Psoas muscle (tissue), 8 donors: ENCODE data around the gene HDLBP. TPM values are rescaled to one million over a fixed set of nuclear protein-coding genes. Genes with fewer than 3 reads are reported as not detected.
"Not testable (repeated sequence)": the region's sequence is repeated elsewhere in the genome, so short reads cannot be mapped to it uniquely, and the experiment has no call there.

Experiments used
- ATAC-seq, 4 donors: fragments of 200-7000 bp; cut with Tn5 transposase; one replicate each; pipeline ENCODE4 v1.9.1; 2020; ENCODE audit warnings: moderate library complexity in 3 of 4, mild to moderate bottlenecking in 2 of 4
- DNase-seq, 2 donors: peaks; one replicate each; pipeline ENCODE4 v3.0.0-alpha.2; 2020
- H3K27ac ChIP-seq: fragments of 200-600 bp; one replicate; pipeline ENCODE4 v1.8.0; 2022
- H3K27me3 ChIP-seq, 3 donors: fragments of 200-600 bp in 1 of 3; one replicate each; pipeline versions ENCODE4 v1.6.1 to v1.8.0; 2013 to 2022; ENCODE audit warnings: low read length in 2 of 3, mild to moderate bottlenecking in 2 of 3, moderate library complexity in 1 of 3; ENCODE audit not compliant: insufficient read depth in 3 of 3
- H3K36me3 ChIP-seq, 2 donors: fragments of 200-600 bp in 1 of 2; one replicate each; pipeline versions ENCODE4 v1.6.1 to v1.8.0; 2013 to 2022; ENCODE audit warnings: low read depth in 1 of 2, mild to moderate bottlenecking in 1 of 2, moderate library complexity in 1 of 2; ENCODE audit not compliant: insufficient read depth in 1 of 2
- H3K4me1 ChIP-seq: fragments of 200-600 bp; one replicate; pipeline ENCODE4 v1.8.0; 2022
- H3K4me3 ChIP-seq: fragments of 200-600 bp; one replicate; pipeline ENCODE4 v1.8.0; 2022; ENCODE audit warnings: mild to moderate bottlenecking
- H3K9me3 ChIP-seq: fragments of 200-600 bp; one replicate; pipeline ENCODE4 v1.8.0; 2022
- CTCF ChIP-seq: fragments of 200-600 bp; IDR thresholded peaks from one replicate; pipeline ENCODE4 v1.8.0; 2022; ENCODE audit warnings: antibody characterized with exemption
- WGBS, 3 donors: extraction: QIAGEN DNeasy Blood & Tissue Kit; methylation state at CpG; one replicate each; pipeline versions ENCODE4 v1.1.6 to v1.1.7; 2013; 5-methylcytosine and 5-hydroxymethylcytosine counted together
- intact Hi-C, 2 donors: fragments of 100-400 bp; cut with DNase I; formaldehyde crosslinking; loops; one replicate each; pipeline versions ENCODE4 v1.11.0 to v1.14.2; 2022
- polyA plus RNA-seq, 3 donors: library from polyadenylated mRNA; stranded (reverse); fragments of 200-250 nt; gene quantifications; one replicate each; pipeline ENCODE4 v1.2.3, GENCODE V29; 2013
- total RNA-seq, 4 donors: library from RNA; stranded (reverse); fragmentation: NEBNext Ultra II Directional in 2 of 4; extraction: Animal tissue kit (Norgen Biotek cat#: 25700) in 2 of 4; gene quantifications; one replicate each; pipeline versions ENCODE4 v1.2.1 to v1.2.4, GENCODE V29; 2021 to 2023
- donor health status: healthy with polysubstance abuse.
- donor health status: DM: no; HTN: no; CAD: no; lungs with moderate emphysema.
- donor health status: Bipolar disorder and iron deficiency.
- donor health status: healthy.
- donor health status: DM: yes; HTN: yes; CAD: no.
- donor health status: DM: no; HTN: no; CAD: no.
- donor health status: DM: no; HTN: no; CAD: no.
- donor health status: DM: yes; HTN: yes; CAD: no.

Gene HDLBP
- total and polyA plus RNA-seq, 7 donors = 264 to 526 (median 421) TPM

DNA sequence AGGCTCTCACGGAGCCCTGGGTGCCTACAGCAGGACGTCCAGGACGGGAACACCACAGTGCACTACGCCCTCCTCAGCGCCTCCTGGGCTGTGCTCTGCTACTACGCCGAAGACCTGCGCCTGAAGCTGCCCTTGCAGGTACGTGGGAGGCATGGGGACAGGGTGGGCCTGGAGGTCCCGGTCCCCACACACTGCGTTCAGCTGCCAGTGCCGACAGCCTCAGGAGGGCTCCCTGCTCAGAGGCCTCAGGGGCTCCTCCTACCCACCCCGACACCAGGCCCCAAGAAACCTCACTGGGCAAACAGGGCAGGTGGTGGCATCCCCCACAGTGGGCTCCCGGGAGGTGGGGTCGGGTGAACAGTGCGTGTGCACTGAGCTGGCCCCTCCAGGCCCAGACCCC, 116.2 kb downstream of the HDLBP start:
- ATAC-seq = no peak
- no peaks in the 10 kb centered on the region for H3K27me3 ChIP-seq
- 79 to 83% (median 79%) methylated on average over 16 of the region's 16 CpGs for WGBS, 3 donors
- H3K9me3 ChIP-seq = no peaks in the 10 kb centered on the region
- no peak for TF ChIP-seq CTCF
- intact Hi-C loops = no loop called here
- H3K27ac ChIP-seq = no peak overlapping the region
- peak in 1 of 2 donors; percentile 37 for DNase-seq
- H3K4me1 ChIP-seq = no peaks in the 10 kb centered on the region
- H3K36me3 ChIP-seq = no peaks in the 10 kb centered on the region
- no peak overlapping the region for H3K4me3 ChIP-seq

GRCh38 chr2:241198381-241199279, 116.8 kb downstream of the HDLBP start:
- intact Hi-C loops = no loop called here
- Histone ChIP-seq H3K27ac (no peak overlapping the region), H3K9me3 (no peaks in the 10 kb centered on the region), H3K4me1 (no peaks in the 10 kb centered on the region), H3K27me3 (no peaks in the 10 kb centered on the region), H3K36me3 (no peaks in the 10 kb centered on the region), H3K4me3 (no peak overlapping the region)
- DNase-seq = peak; percentile 4 to 49
- ATAC-seq = no peak
- WGBS, 3 donors = 61 to 70% (median 67%) methylated on average over 27 of the region's 27 CpGs
- no peak for TF ChIP-seq CTCF

- H3K36me3 ChIP-seq = no peaks in the 10 kb centered on the region
- intact Hi-C loops = no loop called here
- no peak overlapping the region for H3K27ac ChIP-seq
- DNase-seq = peak; percentile 3 to 27
- no peak for TF ChIP-seq CTCF
- H3K27me3 ChIP-seq = no peaks in the 10 kb centered on the region
- H3K9me3 ChIP-seq = no peaks in the 10 kb centered on the region
- no peaks in the 10 kb centered on the region for H3K4me1 ChIP-seq
- ATAC-seq = no peak
- WGBS, 3 donors = 88% methylated on average over 6 of the region's 6 CpGs
- no peak overlapping the region for H3K4me3 ChIP-seq
These were observed 117.5 kb downstream of the HDLBP start for GRCh38 chr2:241197947-241198346.

DNA sequence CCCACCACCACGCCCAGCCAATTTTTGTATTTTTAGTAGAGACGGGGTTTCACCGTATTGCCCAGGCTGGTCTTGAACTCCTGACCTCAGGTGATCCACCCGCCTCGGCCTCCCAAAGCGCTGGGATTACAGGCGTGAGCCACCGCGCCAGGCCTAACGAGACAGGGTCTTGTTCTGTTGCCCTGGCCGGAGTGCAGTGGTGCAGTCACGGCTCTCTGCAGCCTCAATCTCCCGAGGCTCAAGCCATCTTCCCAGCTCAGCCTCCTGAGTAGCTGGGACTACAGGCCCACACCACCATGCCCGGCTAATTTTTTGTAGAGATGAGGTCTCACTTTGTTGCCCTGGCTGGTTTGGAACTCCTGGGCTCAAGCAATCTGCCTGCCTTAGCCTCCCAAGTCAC, 118.2 kb downstream of the HDLBP start:
- WGBS, 3 donors = 90 to 93% (median 90%) methylated on average over 14 of the region's 14 CpGs
- H3K4me3 ChIP-seq, ATAC-seq, H3K36me3 ChIP-seq, H3K27ac ChIP-seq, H3K27me3 ChIP-seq, H3K4me1 ChIP-seq, H3K9me3 ChIP-seq, intact Hi-C loops: not testable (repeated sequence)
- peak in 1 of 2 donors; percentile 33 for DNase-seq

- 81 to 85% (median 83%) methylated on average over 18 of the region's 18 CpGs for WGBS, 3 donors
- no peak overlapping the region for H3K27ac ChIP-seq
- DNase-seq = peak; percentile 2 to 32
- intact Hi-C loops = no loop called here
- ATAC-seq = no peak
- H3K4me1 ChIP-seq = no peaks in the 10 kb centered on the region
- no peaks in the 10 kb centered on the region for H3K27me3 ChIP-seq
- no peaks in the 10 kb centered on the region for H3K9me3 ChIP-seq
- no peak for TF ChIP-seq CTCF
- H3K36me3 ChIP-seq = no peaks in the 10 kb centered on the region
- H3K4me3 ChIP-seq = no peak overlapping the region
These were observed 119.9 kb downstream of the HDLBP start for GRCh38 chr2:241195506-241196130.
